ENCODE results near the gene NCKAP5. TPM values are rescaled to one million over a fixed set of nuclear protein-coding genes. Genes with fewer than 3 reads are reported as not detected.

Gene NCKAP5
- total and polyA plus RNA-seq, 7 donors: 0.03 to 1.2 (median 0.22) TPM

DNA sequence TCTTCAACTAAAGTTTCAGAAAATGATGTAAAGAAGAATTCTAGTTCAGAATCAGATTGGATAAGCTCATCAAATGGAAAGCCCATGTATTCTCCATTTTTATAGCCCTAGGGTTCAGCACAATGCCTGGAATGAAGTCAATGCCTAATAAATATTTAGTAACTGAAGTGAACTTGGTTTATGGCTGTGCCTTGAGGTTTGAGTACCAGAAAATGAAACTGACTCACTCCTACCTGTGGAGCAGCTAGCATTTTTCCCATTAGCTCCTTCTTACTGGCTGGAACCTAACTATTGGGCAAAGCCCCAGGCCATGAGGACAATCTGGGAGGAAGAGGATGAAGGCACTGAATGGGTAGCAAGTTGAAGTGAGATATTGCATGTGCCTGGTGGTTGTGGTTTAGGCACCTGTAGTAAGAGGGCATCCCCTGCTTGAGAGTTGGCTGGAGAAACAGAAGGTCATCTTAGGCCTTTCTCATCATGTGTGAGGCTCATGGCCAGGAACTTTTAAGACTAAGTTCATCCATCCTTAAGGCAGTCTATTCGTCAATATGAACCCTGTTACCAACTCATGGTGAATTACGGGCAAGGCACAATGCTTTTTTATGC is 813.3 kb downstream of the NCKAP5 start:
- Histone ChIP-seq H3K27ac (no peak overlapping the region), H3K27me3 (ENCODE audit: insufficient read depth in 3 of 3, low read length in 2 of 3) (no peaks in the 10 kb centered on the region), H3K4me1 (no peaks in the 10 kb centered on the region), H3K36me3 (ENCODE audit: insufficient read depth in 1 of 2, low read depth in 1 of 2) (no peaks in the 10 kb centered on the region), H3K9me3 (peaks cover 7% of the 10 kb centered on the region), H3K4me3 (no peak overlapping the region)
- 88 to 100% (median 92%) methylated on average over 2 of the region's 2 CpGs for WGBS, 3 donors
- TF ChIP-seq CTCF (IDR thresholded peaks at IDR 0.05): no peak
- ATAC-seq (no peak), DNase-seq (no peak)
- intact Hi-C loops (cut with DNase I): no loop called here

DNA sequence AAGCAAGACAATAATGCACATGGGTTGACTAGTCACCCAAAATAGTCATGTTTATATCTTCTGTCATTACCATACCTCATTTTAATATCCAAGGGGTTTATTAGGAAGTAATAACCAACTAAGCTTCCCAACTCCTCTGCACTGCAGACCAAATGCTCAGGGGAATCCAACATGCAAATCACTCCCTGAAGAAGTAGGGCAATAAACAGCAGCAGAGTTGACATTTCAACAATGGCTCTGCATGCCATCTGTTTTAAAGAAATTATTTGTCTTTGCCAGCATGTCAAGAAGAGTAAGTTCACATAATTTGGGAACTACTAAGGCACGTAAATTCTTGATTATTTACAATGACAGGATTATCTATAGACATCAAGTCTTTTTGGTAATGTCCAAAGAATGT is 813.9 kb downstream of the NCKAP5 start:
- WGBS, 3 donors: 52 to 66% (median 64%) methylated on average over 1 of the region's 1 CpG
- DNase-seq: no peak
- Histone ChIP-seq H3K4me1 (no peaks in the 10 kb centered on the region), H3K9me3 (peaks cover 6% of the 10 kb centered on the region), H3K27ac (no peak overlapping the region), H3K4me3 (no peak overlapping the region), H3K27me3 (ENCODE audit: insufficient read depth in 3 of 3, low read length in 2 of 3) (no peaks in the 10 kb centered on the region), H3K36me3 (ENCODE audit: insufficient read depth in 1 of 2, low read depth in 1 of 2) (no peaks in the 10 kb centered on the region)
- TF ChIP-seq CTCF (IDR thresholded peaks at IDR 0.05): no peak
- ATAC-seq: no peak
- intact Hi-C loops (cut with DNase I): no loop called here

DNA sequence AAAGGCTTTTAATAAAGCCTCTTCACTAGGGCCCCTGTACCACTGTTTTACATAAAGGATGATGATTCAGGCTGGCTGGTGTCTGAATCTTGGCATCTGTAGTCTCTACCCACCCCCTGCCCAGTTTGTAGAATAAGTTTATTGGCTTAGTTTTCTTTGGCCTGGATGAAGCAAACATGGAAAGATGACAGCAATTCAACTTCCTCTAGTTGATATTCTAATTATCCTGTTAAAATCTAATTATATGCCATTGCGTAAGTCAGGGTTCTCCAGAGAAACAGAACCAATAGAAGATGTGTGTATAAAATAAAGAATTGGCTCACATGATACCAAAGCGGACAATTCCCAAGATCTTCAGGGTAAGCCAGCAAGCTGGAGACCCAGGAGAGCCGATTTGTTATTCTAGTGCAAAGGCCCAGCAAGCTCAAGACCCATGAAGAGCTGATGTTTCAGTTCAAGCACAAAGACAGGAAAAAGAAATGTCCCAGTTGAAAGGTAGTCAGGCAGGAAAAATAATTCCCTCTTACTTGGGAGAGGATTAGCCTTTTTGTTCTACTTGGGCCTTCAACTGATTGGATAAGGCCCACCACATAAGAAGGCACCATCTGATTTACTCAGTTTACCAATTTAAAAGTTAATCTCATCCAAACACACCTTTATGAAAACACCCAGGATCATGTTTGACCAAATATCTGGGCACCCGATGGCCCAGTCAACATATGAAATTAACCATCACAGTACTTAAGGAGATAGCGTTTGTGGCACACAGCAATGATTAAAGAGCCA is 815.6 kb downstream of the NCKAP5 start:
- H3K27ac ChIP-seq: no peak overlapping the region
- WGBS, 3 donors: 80 to 88% (median 83%) methylated on average over 5 of the region's 5 CpGs
- no peak overlapping the region for H3K4me3 ChIP-seq
- no peaks in the 10 kb centered on the region for H3K4me1 ChIP-seq
- TF ChIP-seq CTCF (IDR thresholded peaks at IDR 0.05): no peak
- H3K9me3 ChIP-seq: peaks cover 6% of the 10 kb centered on the region
- DNase-seq (no peak), ATAC-seq (no peak)
- H3K27me3 ChIP-seq (ENCODE audit: insufficient read depth in 3 of 3, low read length in 2 of 3): no peaks in the 10 kb centered on the region
- H3K36me3 ChIP-seq (ENCODE audit: insufficient read depth in 1 of 2, low read depth in 1 of 2): no peaks in the 10 kb centered on the region
- intact Hi-C loops (cut with DNase I): no loop called here

DNA sequence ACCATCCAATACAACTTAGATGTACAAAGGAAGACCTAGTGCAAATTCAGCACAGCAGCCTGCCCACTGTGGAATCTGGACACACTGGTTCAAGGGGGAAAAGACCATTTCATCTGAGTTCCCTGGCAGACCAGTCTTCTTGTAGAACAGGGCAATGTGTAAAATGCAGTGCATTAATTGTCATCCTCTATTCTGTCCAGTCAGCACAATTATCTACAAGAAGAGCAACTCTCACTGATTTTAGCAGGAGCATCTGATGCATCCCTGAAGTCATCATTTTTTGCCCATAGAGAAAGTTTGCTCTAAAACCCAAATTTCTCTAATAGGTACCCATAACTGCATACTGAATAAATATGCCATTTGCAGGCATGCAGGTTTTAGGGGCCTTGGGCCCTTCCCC is 816.4 kb downstream of the NCKAP5 start:
- H3K9me3 ChIP-seq: peaks cover 6% of the 10 kb centered on the region
- H3K4me3 ChIP-seq: no peak overlapping the region
- H3K27ac ChIP-seq: no peak overlapping the region
- H3K36me3 ChIP-seq (ENCODE audit: insufficient read depth in 1 of 2, low read depth in 1 of 2): no peaks in the 10 kb centered on the region
- intact Hi-C loops (cut with DNase I): no loop called here
- no peaks in the 10 kb centered on the region for H3K4me1 ChIP-seq
- ATAC-seq: no peak
- no peak for TF ChIP-seq CTCF (IDR thresholded peaks at IDR 0.05)
- no peak for DNase-seq
- H3K27me3 ChIP-seq (ENCODE audit: insufficient read depth in 3 of 3, low read length in 2 of 3): no peaks in the 10 kb centered on the region
